Retinal pigment epithelial cell (primary cell): Measurements from ENCODE around the gene HOXC4.

ENCODE experiments used
- DNase-seq: peaks from one replicate; pipeline ENCODE4 v3.0.0-alpha.2; 2010; ENCODE audit warnings: low read depth
- H3K4me3 ChIP-seq: 2 replicates; pipeline ENCODE4 v1.5.1; 2011; ENCODE audit warnings: mild to moderate bottlenecking, low read length, control low read depth, moderate library complexity
- TF ChIP-seq, protein P1 (sequence below): conservative IDR thresholded peaks from 2 replicates; pipeline ENCODE4 v1.5.1; 2011; ENCODE audit warnings: low read depth, low read length, control low read depth, inconsistent platforms

Gene HOXC4

DNA sequence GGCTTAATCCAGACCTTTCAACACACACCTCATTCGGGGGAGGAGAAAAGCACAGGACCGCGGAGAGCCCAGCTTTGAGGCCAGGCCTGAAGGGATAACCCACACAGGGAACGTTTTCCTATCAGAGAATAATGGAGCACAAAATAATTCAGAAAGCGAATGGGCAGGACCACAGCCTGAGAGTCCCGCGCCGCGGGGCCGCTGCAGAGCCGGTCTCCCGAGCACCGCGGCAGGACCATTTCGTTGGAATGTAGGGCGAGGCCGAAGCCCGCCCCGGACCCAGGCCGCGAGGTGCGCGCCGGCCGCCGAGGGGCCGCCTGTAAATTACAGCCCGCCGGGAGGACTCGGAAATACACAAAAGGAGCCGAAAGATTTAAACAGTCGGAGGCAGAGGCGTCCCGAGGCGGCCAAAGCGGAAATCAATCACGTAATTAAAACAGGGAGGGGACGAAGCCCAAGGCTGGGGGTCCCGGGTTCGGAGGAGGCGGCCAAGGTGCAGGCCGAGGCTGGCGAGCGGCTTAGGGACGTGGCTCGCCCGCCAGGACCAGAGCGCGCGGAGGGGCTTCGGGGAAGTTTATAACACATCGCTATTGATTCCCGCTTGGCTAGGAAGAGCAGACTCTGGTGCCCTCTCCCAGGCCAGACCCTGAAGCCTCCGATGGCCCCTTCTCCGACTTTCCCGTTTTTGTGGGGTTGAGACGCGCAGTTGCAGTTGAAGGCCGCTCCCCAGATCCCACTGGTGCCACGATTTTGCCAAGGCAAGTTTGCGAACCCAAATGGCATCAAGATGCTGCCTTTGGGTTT, 6.3 kb upstream of the HOXC4 start:
- H3K4me3 ChIP-seq: no peak overlapping the region
- no peak for DNase-seq
- TF ChIP-seq, protein P1, sequence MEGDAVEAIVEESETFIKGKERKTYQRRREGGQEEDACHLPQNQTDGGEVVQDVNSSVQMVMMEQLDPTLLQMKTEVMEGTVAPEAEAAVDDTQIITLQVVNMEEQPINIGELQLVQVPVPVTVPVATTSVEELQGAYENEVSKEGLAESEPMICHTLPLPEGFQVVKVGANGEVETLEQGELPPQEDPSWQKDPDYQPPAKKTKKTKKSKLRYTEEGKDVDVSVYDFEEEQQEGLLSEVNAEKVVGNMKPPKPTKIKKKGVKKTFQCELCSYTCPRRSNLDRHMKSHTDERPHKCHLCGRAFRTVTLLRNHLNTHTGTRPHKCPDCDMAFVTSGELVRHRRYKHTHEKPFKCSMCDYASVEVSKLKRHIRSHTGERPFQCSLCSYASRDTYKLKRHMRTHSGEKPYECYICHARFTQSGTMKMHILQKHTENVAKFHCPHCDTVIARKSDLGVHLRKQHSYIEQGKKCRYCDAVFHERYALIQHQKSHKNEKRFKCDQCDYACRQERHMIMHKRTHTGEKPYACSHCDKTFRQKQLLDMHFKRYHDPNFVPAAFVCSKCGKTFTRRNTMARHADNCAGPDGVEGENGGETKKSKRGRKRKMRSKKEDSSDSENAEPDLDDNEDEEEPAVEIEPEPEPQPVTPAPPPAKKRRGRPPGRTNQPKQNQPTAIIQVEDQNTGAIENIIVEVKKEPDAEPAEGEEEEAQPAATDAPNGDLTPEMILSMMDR: no peak

DNA sequence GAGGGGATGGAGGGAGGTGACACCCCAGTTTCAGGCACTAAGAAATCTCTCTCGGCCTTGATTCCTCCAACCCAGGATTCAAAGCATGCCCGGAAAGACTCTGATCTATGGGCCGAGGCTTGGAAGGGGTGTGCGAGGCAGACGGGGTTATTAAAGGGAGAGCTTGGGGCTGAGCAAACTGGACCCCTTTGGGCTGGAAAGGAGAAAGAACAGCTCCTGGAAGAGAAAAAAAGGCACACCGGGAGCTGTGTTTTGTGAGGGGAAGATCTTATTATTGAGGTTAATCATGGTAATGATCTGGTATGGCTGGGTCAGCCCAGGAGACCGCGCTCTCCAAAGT, 5.7 kb upstream of the HOXC4 start:
- TF ChIP-seq, protein P1: no peak
- no peak overlapping the region for H3K4me3 ChIP-seq
- DNase-seq: no peak

DNA sequence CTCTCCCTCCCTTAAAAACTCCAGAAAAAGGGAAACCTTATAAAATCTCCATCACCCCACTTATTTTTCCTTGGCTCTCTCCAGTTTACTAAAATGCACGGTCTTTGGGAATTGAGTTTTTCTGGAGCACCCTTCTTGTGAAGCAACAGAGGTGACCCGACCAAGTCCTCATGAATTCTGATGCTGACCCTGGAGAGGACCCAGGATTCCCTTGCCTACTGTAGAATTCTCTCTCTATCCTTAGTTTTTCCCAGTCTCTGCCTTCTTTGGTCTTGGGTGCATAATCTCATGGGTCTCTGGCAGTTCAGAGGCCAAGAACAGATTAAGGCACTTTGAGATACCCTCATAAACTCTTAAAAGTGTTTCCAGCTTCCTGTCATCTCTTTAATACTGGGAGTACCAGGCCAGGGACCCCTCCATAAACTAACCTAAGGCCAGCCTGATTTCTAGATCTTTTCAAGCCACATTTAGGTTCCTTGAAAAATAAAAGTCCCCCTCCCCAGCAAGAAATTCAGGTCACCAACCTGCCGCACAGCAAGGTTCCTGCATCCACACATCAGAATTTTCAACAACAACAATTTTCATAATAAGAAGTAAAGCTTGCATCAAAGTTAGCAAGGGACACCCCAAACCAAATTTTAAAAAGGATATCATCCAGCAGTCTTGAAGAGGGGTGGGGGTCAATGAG, 5.1 kb upstream of the HOXC4 start:
- TF ChIP-seq, protein P1: no peak
- DNase-seq: no peak
- no peak overlapping the region for H3K4me3 ChIP-seq

DNA sequence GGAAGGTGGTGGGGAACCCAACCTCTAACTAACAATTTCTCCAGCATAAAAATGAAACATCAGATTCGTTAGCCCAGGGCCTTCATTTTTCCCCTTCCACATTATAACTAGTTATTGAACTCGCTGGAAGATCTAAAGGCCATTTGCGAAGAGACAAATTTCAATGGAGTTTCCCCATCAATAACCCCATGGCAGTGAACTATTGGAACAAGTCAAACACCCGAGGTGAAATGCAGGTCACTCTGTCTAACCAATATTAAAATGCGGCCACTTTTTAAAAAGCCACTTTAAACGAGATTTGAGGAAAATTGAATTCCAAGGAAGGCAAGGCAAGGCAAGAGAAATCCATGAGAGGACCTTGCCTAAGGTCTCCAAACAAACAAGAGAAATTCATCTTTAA, 4.5 kb upstream of the HOXC4 start:
- no peak for DNase-seq
- TF ChIP-seq, protein P1: no peak
- no peak overlapping the region for H3K4me3 ChIP-seq

DNA sequence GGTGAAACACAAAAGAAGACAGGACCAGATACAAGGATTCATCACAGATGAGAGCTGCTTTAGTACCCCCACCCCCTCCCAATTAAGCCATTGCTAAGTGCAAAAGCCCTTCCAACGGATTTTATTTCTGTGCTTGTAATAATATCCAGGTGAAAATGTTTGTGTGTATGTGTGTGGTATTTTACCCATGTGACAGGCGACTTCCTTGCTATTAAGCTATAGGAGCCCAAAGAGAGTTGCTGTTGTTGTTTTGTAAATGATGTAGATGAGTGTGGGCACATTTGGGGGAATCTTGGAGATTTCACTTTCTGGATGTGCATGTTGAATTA, 3.2 kb upstream of the HOXC4 start:
- TF ChIP-seq, protein P1: no peak
- no peak overlapping the region for H3K4me3 ChIP-seq
- DNase-seq: no peak

DNA sequence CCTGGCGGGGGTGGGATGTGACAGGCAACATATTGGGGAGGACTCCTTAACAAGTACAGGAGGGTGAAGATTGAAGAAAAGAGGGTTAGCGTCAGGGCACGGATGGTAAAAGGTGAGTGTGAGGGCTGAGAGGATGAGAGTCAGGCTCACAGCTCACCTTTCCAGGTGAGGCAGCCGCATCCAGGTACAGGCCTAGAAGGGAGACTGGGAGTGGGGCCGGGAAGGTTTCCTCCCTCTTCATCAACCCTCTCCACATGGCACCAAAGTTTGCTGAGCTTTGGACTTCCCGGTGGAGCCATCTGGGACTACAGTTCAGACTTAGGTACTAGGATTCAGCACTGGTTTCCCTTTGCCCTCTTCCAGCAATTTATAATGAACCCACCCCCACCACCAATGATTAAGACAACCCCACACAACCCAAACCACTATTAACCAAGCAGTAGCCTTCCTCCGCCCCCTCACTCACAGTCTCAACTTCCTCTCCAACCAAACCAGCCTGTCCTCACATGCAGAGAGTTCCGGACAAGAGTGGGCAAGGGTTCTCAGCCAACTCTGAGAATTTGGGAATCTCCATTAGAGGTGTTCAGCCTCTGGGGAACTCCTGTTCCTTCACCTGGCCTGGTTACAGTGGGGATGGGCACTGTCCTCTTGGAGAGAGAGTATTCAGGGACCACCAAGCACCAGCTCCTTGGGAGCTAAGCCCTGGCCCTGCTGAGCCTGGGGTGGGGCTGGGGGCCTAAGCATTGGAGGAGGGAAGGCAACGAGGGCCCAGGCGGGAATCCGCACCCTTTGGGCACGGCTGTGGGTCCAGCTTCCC, 2.4 kb upstream of the HOXC4 start:
- TF ChIP-seq, protein P1: no peak
- H3K4me3 ChIP-seq: no peak overlapping the region
- no peak for DNase-seq
